Measurements from ENCODE around the gene IBTK.
"Not testable (repeated sequence)": the region's sequence is repeated elsewhere in the genome, so short reads cannot be mapped to it uniquely, and the experiment has no call there.

IBTK gene

GRCh38 chr6:82166493-82166892 is 81.1 kb downstream of the IBTK start:
- H3F3A ChIP-seq (ENCODE audit: control insufficient read depth, insufficient read depth): no peaks in the 10 kb centered on the region
- H3K9me2 ChIP-seq (replicated peaks; ENCODE audit: control insufficient read depth, low read length): no peaks in the 10 kb centered on the region
- H3K9me3 ChIP-seq (ENCODE audit: control insufficient read depth, insufficient read depth, low read length): no peaks in the 10 kb centered on the region
- no peak overlapping the region for H3K4me3 ChIP-seq (ENCODE audit: low read length)
- no peak overlapping the region for H3K27ac ChIP-seq (ENCODE audit: low read depth, low read length)
- H3K79me2 ChIP-seq (ENCODE audit: control insufficient read depth, low read length): no peaks in the 10 kb centered on the region
- H3K27me3 ChIP-seq (ENCODE audit: control insufficient read depth, low read length): no peaks in the 10 kb centered on the region
- TF ChIP-seq EZH2phosphoT487 (IDR thresholded peaks at IDR 0.05; ENCODE audit: borderline replicate concordance, low read length) (no peak), CTCF (IDR thresholded peaks at IDR 0.05; ENCODE audit: low read depth, low read length, poor library complexity, severe bottlenecking) (no peak)
- no peaks in the 10 kb centered on the region for H4K20me1 ChIP-seq (ENCODE audit: control insufficient read depth, insufficient read depth, low read depth, low read length)
- no peak overlapping the region for H3K4me2 ChIP-seq (ENCODE audit: low read length)
- peaks cover 25% of the 10 kb centered on the region for H3K36me3 ChIP-seq (ENCODE audit: control insufficient read depth, low read length)
- H3K4me1 ChIP-seq (ENCODE audit: control insufficient read depth, low read length): no peaks in the 10 kb centered on the region

GRCh38 chr6:82160255-82160990 is 87.1 kb downstream of the IBTK start:
- no peaks in the 10 kb centered on the region for H3F3A ChIP-seq (ENCODE audit: control insufficient read depth, insufficient read depth)
- H3K4me3 ChIP-seq (ENCODE audit: low read length): no peak overlapping the region
- no peaks in the 10 kb centered on the region for H3K9me3 ChIP-seq (ENCODE audit: control insufficient read depth, insufficient read depth, low read length)
- no peak overlapping the region for H3K27ac ChIP-seq (ENCODE audit: low read depth, low read length)
- H4K20me1 ChIP-seq (ENCODE audit: control insufficient read depth, insufficient read depth, low read depth, low read length): no peaks in the 10 kb centered on the region
- no peak overlapping the region for H3K4me2 ChIP-seq (ENCODE audit: low read length)
- TF ChIP-seq EZH2phosphoT487 (IDR thresholded peaks at IDR 0.05; ENCODE audit: borderline replicate concordance, low read length): no peak
- TF ChIP-seq CTCF (IDR thresholded peaks at IDR 0.05; ENCODE audit: low read depth, low read length, poor library complexity, severe bottlenecking): no peak
- no peaks in the 10 kb centered on the region for H3K27me3 ChIP-seq (ENCODE audit: control insufficient read depth, low read length)
- H3K36me3 ChIP-seq (ENCODE audit: control insufficient read depth, low read length): no peaks in the 10 kb centered on the region
- no peaks in the 10 kb centered on the region for H3K4me1 ChIP-seq (ENCODE audit: control insufficient read depth, low read length)
- H3K79me2 ChIP-seq (ENCODE audit: control insufficient read depth, low read length): no peaks in the 10 kb centered on the region
- no peaks in the 10 kb centered on the region for H3K9me2 ChIP-seq (replicated peaks; ENCODE audit: control insufficient read depth, low read length)

GRCh38 chr6:82152786-82153185 is 94.8 kb downstream of the IBTK start:
- H3K79me2 ChIP-seq (ENCODE audit: control insufficient read depth, low read length); H3K27me3 ChIP-seq (ENCODE audit: control insufficient read depth, low read length); H3K4me3 ChIP-seq (ENCODE audit: low read length); H3K4me2 ChIP-seq (ENCODE audit: low read length); H3F3A ChIP-seq (ENCODE audit: control insufficient read depth, insufficient read depth); H3K4me1 ChIP-seq (ENCODE audit: control insufficient read depth, low read length); H3K27ac ChIP-seq (ENCODE audit: low read depth, low read length); H3K9me3 ChIP-seq (ENCODE audit: control insufficient read depth, insufficient read depth, low read length); H3K36me3 ChIP-seq (ENCODE audit: control insufficient read depth, low read length); H4K20me1 ChIP-seq (ENCODE audit: control insufficient read depth, insufficient read depth, low read depth, low read length); H3K9me2 ChIP-seq (replicated peaks; ENCODE audit: control insufficient read depth, low read length): not testable (repeated sequence)

GRCh38 chr6:82151147-82151546 is 96.4 kb downstream of the IBTK start:
- not testable (repeated sequence) for H3K4me3 ChIP-seq (ENCODE audit: low read length); H3K9me2 ChIP-seq (replicated peaks; ENCODE audit: control insufficient read depth, low read length); H3K27me3 ChIP-seq (ENCODE audit: control insufficient read depth, low read length); H3K36me3 ChIP-seq (ENCODE audit: control insufficient read depth, low read length); H4K20me1 ChIP-seq (ENCODE audit: control insufficient read depth, insufficient read depth, low read depth, low read length); H3K4me2 ChIP-seq (ENCODE audit: low read length); H3K79me2 ChIP-seq (ENCODE audit: control insufficient read depth, low read length); H3K27ac ChIP-seq (ENCODE audit: low read depth, low read length); H3K9me3 ChIP-seq (ENCODE audit: control insufficient read depth, insufficient read depth, low read length); H3F3A ChIP-seq (ENCODE audit: control insufficient read depth, insufficient read depth); H3K4me1 ChIP-seq (ENCODE audit: control insufficient read depth, low read length)

Data from DOHH2 (cell line).